Measurements from ENCODE around the gene SLC25A21. TPM values are rescaled to one million over a fixed set of nuclear protein-coding genes. Genes with fewer than 3 reads are reported as not detected.

SLC25A21 gene
- polyA plus RNA-seq, 1 experiment, result 1.5 TPM

- Histone ChIP-seq H3K9me3 (ENCODE audit: control insufficient read depth, insufficient read depth, low read length) (no peaks in the 10 kb centered on the region), H3K27ac (ENCODE audit: low read depth, low read length) (no peak overlapping the region), H3K4me3 (ENCODE audit: low read depth, low read length) (no peak overlapping the region), H3K27me3 (ENCODE audit: control insufficient read depth, insufficient read depth, low read length) (no peaks in the 10 kb centered on the region)
- no peak for TF ChIP-seq CTCF (IDR thresholded peaks at IDR 0.05; ENCODE audit: low read depth, low read length)
- DNase-seq (ENCODE audit: low read depth, low spot score), result no peak
- ChIA-PET CTCF (no interaction called here), POLR2A (no interaction called here)
Observed at GRCh38 chr14:36852981-36853691, 319.3 kb downstream of the SLC25A21 start.

- ChIA-PET POLR2A (no interaction called here), CTCF (no interaction called here)
- Histone ChIP-seq H3K9me3 (ENCODE audit: control insufficient read depth, insufficient read depth, low read length) (no peaks in the 10 kb centered on the region), H3K27me3 (ENCODE audit: control insufficient read depth, insufficient read depth, low read length) (peaks cover 5% of the 10 kb centered on the region), H3K27ac (ENCODE audit: low read depth, low read length) (no peak overlapping the region), H3K4me3 (ENCODE audit: low read depth, low read length) (no peak overlapping the region)
- no peak for TF ChIP-seq CTCF (IDR thresholded peaks at IDR 0.05; ENCODE audit: low read depth, low read length)
- no peak for DNase-seq (ENCODE audit: low read depth, low spot score)
Observed at GRCh38 chr14:36848213-36848612, 324.2 kb downstream of the SLC25A21 start.

GRCh38 chr14:36847366-36847765 is 325.0 kb downstream of the SLC25A21 start:
- Histone ChIP-seq H3K27ac (ENCODE audit: low read depth, low read length) (no peak overlapping the region), H3K9me3 (ENCODE audit: control insufficient read depth, insufficient read depth, low read length) (no peaks in the 10 kb centered on the region), H3K4me3 (ENCODE audit: low read depth, low read length) (no peak overlapping the region), H3K27me3 (ENCODE audit: control insufficient read depth, insufficient read depth, low read length) (peaks cover 5% of the 10 kb centered on the region)
- TF ChIP-seq CTCF (IDR thresholded peaks at IDR 0.05; ENCODE audit: low read depth, low read length), result no peak
- POLR2A ChIA-PET, result no interaction called here
- CTCF ChIA-PET, result no interaction called here
- DNase-seq (ENCODE audit: low read depth, low spot score), result no peak

- DNase-seq (ENCODE audit: low read depth, low spot score), result no peak
- Histone ChIP-seq H3K9me3 (ENCODE audit: control insufficient read depth, insufficient read depth, low read length) (no peaks in the 10 kb centered on the region), H3K27me3 (ENCODE audit: control insufficient read depth, insufficient read depth, low read length) (peaks cover 10% of the 10 kb centered on the region), H3K27ac (ENCODE audit: low read depth, low read length) (no peak overlapping the region), H3K4me3 (ENCODE audit: low read depth, low read length) (no peak overlapping the region)
- no peak for TF ChIP-seq CTCF (IDR thresholded peaks at IDR 0.05; ENCODE audit: low read depth, low read length)
- ChIA-PET CTCF (no interaction called here), POLR2A (no interaction called here)
Observed at GRCh38 chr14:36845356-36846012, 326.9 kb downstream of the SLC25A21 start.

- no peak overlapping the region for H3K27ac ChIP-seq (ENCODE audit: low read depth, low read length)
- H3K4me3 ChIP-seq (ENCODE audit: low read depth, low read length), result no peak overlapping the region
- TF ChIP-seq CTCF (IDR thresholded peaks at IDR 0.05; ENCODE audit: low read depth, low read length), result no peak
- ChIA-PET POLR2A (no interaction called here), CTCF (no interaction called here)
- no peaks in the 10 kb centered on the region for H3K9me3 ChIP-seq (ENCODE audit: control insufficient read depth, insufficient read depth, low read length)
- peaks cover 10% of the 10 kb centered on the region for H3K27me3 ChIP-seq (ENCODE audit: control insufficient read depth, insufficient read depth, low read length)
- no peak for DNase-seq (ENCODE audit: low read depth, low spot score)
Observed at GRCh38 chr14:36844443-36845195, 327.8 kb downstream of the SLC25A21 start.
